ENCODE measurements around the gene SUPT6H. TPM values are rescaled to one million over a fixed set of nuclear protein-coding genes. Genes with fewer than 3 reads are reported as not detected.

The SUPT6H gene
- total RNA-seq, 4 donors from 2014 or later = 50.8 to 167 (median 61.6) TPM

- Histone ChIP-seq H3K27ac (no peak overlapping the region), H3K27me3 (no peaks in the 10 kb centered on the region), H3K4me1 (peaks cover 0 to 10% (median 7%) of the 10 kb centered on the region in 4 donors), H3K9me3 (no peaks in the 10 kb centered on the region), H3K4me3 (no peak overlapping the region), H3K36me3 (no peaks in the 10 kb centered on the region)
- DNase-seq = no peak
- TF ChIP-seq POLR2A (IDR thresholded peaks at IDR 0.05) (no peak), EP300 (IDR thresholded peaks at IDR 0.05; ENCODE audit: low read depth) (no peak), POLR2AphosphoS5 (IDR thresholded peaks at IDR 0.05) (no peak)
- TF ChIP-seq, protein P1, sequence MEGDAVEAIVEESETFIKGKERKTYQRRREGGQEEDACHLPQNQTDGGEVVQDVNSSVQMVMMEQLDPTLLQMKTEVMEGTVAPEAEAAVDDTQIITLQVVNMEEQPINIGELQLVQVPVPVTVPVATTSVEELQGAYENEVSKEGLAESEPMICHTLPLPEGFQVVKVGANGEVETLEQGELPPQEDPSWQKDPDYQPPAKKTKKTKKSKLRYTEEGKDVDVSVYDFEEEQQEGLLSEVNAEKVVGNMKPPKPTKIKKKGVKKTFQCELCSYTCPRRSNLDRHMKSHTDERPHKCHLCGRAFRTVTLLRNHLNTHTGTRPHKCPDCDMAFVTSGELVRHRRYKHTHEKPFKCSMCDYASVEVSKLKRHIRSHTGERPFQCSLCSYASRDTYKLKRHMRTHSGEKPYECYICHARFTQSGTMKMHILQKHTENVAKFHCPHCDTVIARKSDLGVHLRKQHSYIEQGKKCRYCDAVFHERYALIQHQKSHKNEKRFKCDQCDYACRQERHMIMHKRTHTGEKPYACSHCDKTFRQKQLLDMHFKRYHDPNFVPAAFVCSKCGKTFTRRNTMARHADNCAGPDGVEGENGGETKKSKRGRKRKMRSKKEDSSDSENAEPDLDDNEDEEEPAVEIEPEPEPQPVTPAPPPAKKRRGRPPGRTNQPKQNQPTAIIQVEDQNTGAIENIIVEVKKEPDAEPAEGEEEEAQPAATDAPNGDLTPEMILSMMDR (IDR thresholded peaks at IDR 0.05) = no peak
- intact Hi-C loops (cut with DNase I; ENCODE audit: low total_unique reads) (no loop called here), in situ Hi-C loops (cut with MboI; ENCODE audit: low pct_ligation_motif_present in 1 of 4, low pct_unique_long_range_greater_than_20kb in 1 of 4, low sequenced_read_pairs in 3 of 4) (no loop called here)
- WGBS, 2 donors (ENCODE audit: low coverage in 1 of 2) = 95% methylated on average over 12 of the region's 12 CpGs; no CpG with 5 or more reads in 1 of the 2 donors
Observed at GRCh38 chr17:28737316-28737715, 75.3 kb downstream of the SUPT6H start.

GRCh38 chr17:28737770-28738679 lies 76.0 kb downstream of the SUPT6H start:
- peak; percentile 69 for DNase-seq

GRCh38 chr17:28738680-28739384 lies 76.8 kb downstream of the SUPT6H start:
- WGBS, 2 donors (ENCODE audit: low coverage in 1 of 2) = 85% methylated on average over 6 to 10 of the region's 10 CpGs
- Histone ChIP-seq H3K9me3 (no peaks in the 10 kb centered on the region), H3K4me3 (no peak overlapping the region), H3K4me1 (peaks cover 0 to 21% (median 19%) of the 10 kb centered on the region in 4 donors), H3K27ac (peak overlapping the region in 2 of 4 donors; percentile 43 to 44), H3K27me3 (no peaks in the 10 kb centered on the region), H3K36me3 (no peaks in the 10 kb centered on the region)
- in situ Hi-C loops (cut with MboI; ENCODE audit: low pct_ligation_motif_present in 1 of 4, low pct_unique_long_range_greater_than_20kb in 1 of 4, low sequenced_read_pairs in 3 of 4) = no loop called here
- peak; percentile 61 for DNase-seq
- TF ChIP-seq POLR2A (IDR thresholded peaks at IDR 0.05) (no peak), EP300 (IDR thresholded peaks at IDR 0.05; ENCODE audit: low read depth) (no peak), POLR2AphosphoS5 (IDR thresholded peaks at IDR 0.05) (no peak)
- TF ChIP-seq, protein P1 (IDR thresholded peaks at IDR 0.05) = no peak
- intact Hi-C loops (cut with DNase I; ENCODE audit: low total_unique reads) = no loop called here

More at GRCh38 chr17:28737770-28738679, 76.0 kb downstream of the SUPT6H start:
- WGBS, 2 donors (ENCODE audit: low coverage in 1 of 2) = 55 to 92% methylated on average over 4 to 15 of the region's 22 CpGs
- Histone ChIP-seq H3K27me3 (no peaks in the 10 kb centered on the region), H3K27ac (peak overlapping the region in 2 of 4 donors; percentile 5 to 44), H3K9me3 (no peaks in the 10 kb centered on the region), H3K4me3 (no peak overlapping the region), H3K4me1 (peaks cover 0 to 17% (median 14%) of the 10 kb centered on the region in 4 donors), H3K36me3 (no peaks in the 10 kb centered on the region)
- TF ChIP-seq, protein P1 (IDR thresholded peaks at IDR 0.05) = no peak
- intact Hi-C loops (cut with DNase I; ENCODE audit: low total_unique reads) (no loop called here), in situ Hi-C loops (cut with MboI; ENCODE audit: low pct_ligation_motif_present in 1 of 4, low pct_unique_long_range_greater_than_20kb in 1 of 4, low sequenced_read_pairs in 3 of 4) (no loop called here)

Data from transverse colon (tissue), 4 donors.